Erythroblast (primary cell): ENCODE measurements around the gene AKR7A2.

Experiments
- GATA1 ChIP-seq: IDR thresholded peaks from 2 replicates; pipeline ENCODE4 v1.6.1; 2011; ENCODE audit warnings: low read depth, mild to moderate bottlenecking, control low read depth, low read length, moderate library complexity
- POLR2A ChIP-seq: IDR thresholded peaks from 2 replicates; pipeline ENCODE4 v1.6.1; 2011; ENCODE audit warnings: mild to moderate bottlenecking, low read length

DNA sequence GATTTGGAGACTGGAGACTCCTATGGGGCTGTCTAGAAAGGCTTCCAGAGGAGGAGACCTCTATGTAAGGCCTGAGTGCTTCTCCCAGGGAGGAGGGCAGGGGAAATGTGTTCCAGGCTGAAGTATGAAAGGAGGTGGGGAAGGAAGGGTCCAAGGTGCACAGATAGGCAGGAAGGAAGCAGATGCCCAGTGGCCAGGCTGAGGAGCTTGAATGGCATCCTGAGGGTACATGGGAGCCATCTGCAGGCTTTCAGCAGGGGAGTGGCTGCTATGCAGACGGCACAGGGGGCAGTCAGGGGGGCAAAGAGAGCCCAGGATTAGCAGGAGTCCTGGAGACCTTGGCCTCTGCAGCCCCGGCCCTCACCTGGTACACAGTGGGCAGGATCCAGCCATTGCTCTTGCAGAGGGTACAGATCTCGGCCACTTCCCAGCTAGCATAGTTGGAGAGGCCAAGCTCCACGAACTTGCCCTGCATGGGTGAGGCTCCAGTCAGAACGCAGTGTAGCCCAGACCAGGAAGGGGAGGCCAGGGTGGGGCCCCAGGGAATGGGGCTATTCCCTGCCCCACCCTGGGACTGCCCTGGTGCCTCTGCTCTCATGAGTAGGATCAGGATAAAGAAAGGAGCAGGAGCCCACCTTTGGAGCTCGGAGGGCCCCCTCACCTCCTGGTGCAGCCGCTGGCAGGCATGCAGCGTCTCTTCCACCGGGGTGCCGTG is 4.0 kb downstream of the AKR7A2 start:
- TF ChIP-seq POLR2A (no peak), GATA1 (no peak)
